Gastroesophageal sphincter (tissue), 4 donors: ENCODE results near the gene BST1. TPM values are rescaled to one million over a fixed set of nuclear protein-coding genes. Genes with fewer than 3 reads are reported as not detected.

Experiments used
- ATAC-seq: fragments of 150-250 bp; one replicate; pipeline ENCODE4 v1.9.1; 2016; ENCODE audit warnings: mild to moderate bottlenecking, moderate library complexity
- H3K27ac ChIP-seq, 4 donors: fragments of 200-600 bp; sonication (generic) in 3 of 4; 1 replicate in 3 of 4; 2 replicates in 1 of 4; pipeline ENCODE4 v1.5.1; 2016 to 2019
- H3K27me3 ChIP-seq: fragments of 200-600 bp; sonication (generic); one replicate; pipeline ENCODE4 v1.5.1; 2019
- H3K36me3 ChIP-seq, 2 donors: fragments of 200-600 bp; sonication (generic); one replicate each; pipeline ENCODE4 v1.5.1; 2019; ENCODE audit warnings: control low read depth in 1 of 2
- H3K4me1 ChIP-seq, 3 donors: fragments of 200-600 bp; sonication (generic); 1 replicate in 2 of 3; 2 replicates in 1 of 3; pipeline ENCODE4 v1.5.1; 2016 to 2019; ENCODE audit warnings: control low read depth in 2 of 3
- H3K4me3 ChIP-seq, 2 donors: fragments of 200-600 bp; sonication (generic); one replicate each; pipeline ENCODE4 v1.5.1; 2019; ENCODE audit warnings: mild to moderate bottlenecking in 1 of 2, moderate library complexity in 1 of 2
- H3K9me3 ChIP-seq, 3 donors: fragments of 200-600 bp; sonication (generic); one replicate each; pipeline ENCODE4 v1.5.1; 2017 to 2019; ENCODE audit warnings: control low read depth in 2 of 3
- CTCF ChIP-seq, 4 experiments: fragments of 200-600 bp in 2 of 4; fragments of 450-650 bp in 2 of 4; sonication (generic) in 1 of 4; IDR thresholded peaks; one replicate each; pipeline ENCODE4 v1.5.1; 2017 to 2019; ENCODE audit warnings: antibody characterized with exemption in 4 of 4, mild to moderate bottlenecking in 2 of 4, moderate library complexity in 2 of 4
- EP300 ChIP-seq: sonication (generic); formaldehyde crosslinking; IDR thresholded peaks from one replicate; pipeline ENCODE4 v1.6.1; 2017; ENCODE audit warnings: antibody characterized with exemption, mild to moderate bottlenecking
- POLR2A ChIP-seq, 2 donors: fragments of 450-650 bp; IDR thresholded peaks; one replicate each; pipeline ENCODE4 v1.6.1; 2017; ENCODE audit warnings: antibody characterized with exemption in 2 of 2, mild to moderate bottlenecking in 2 of 2, moderate library complexity in 1 of 2
- POLR2AphosphoS5 ChIP-seq: sonication (generic); formaldehyde crosslinking; IDR thresholded peaks from one replicate; pipeline ENCODE4 v1.6.1; 2017; ENCODE audit warnings: antibody characterized with exemption
- WGBS, 2 donors: methylation state at CpG; one replicate each; pipeline ENCODE4 v1.1.5; 2018; ENCODE audit warnings: low coverage in 1 of 2; 5-methylcytosine and 5-hydroxymethylcytosine counted together
- total RNA-seq, 4 donors: library from RNA; depleted of rRNA; stranded (reverse); fragments of >200 nt; gene quantifications; one replicate each; pipeline ENCODE4 v1.1.0, GENCODE V29; 2016

The BST1 gene
- total RNA-seq, 4 donors from 2014 or later: 0.62 to 9.3 (median 3.3) TPM

DNA sequence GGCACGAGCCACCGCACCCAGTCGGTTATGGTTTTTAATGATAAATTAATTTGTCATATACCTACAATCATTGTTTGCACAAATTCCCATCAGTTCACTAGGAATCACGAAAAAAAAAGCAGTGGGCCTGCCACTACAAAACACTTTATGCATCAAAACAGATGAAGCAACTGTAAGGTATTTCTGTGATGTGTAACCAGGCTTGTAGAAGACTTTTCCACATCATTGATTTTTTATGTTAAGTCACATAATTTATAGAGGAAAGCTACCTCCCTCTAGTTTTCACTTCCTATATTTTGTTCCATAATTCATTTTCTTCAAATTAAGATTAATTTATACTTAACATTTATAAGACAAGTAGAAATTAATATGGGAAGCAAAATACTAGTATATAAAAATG lies 27.9 kb upstream of the BST1 start:
- H3K9me3 ChIP-seq: no peaks in the 10 kb centered on the region
- TF ChIP-seq CTCF (IDR thresholded peaks at IDR 0.05): no peak
- TF ChIP-seq EP300: no peak
- no peak for TF ChIP-seq POLR2A (IDR thresholded peaks at IDR 0.05)
- no peak for TF ChIP-seq POLR2AphosphoS5
- no peak for ATAC-seq
- H3K27ac ChIP-seq: no peak overlapping the region
- no peak overlapping the region for H3K4me3 ChIP-seq
- H3K36me3 ChIP-seq: no peaks in the 10 kb centered on the region
- H3K27me3 ChIP-seq: no peaks in the 10 kb centered on the region
- H3K4me1 ChIP-seq: no peaks in the 10 kb centered on the region
- WGBS, 2 donors: 91 to 95% methylated on average over 4 of the region's 4 CpGs

DNA sequence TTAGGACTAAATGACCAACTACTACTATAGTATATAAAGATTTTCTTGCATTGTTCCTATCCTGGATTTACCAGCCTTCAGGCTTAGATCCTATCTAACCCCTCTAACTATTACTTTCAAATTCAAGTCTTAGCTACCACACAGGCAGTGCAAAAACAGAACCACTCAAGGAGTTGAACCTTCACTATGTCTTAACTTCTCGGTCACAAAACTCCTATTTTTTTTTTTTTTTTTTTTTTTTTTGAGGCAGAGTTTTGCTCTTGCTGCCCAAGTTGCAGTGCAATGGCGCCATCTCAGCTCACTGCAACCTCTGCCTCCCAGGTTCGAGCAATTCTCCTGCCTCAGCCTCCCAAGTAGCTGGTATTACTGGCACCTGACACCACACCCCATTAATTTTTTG lies 27.5 kb upstream of the BST1 start:
- Histone ChIP-seq H3K9me3 (no peaks in the 10 kb centered on the region), H3K27ac (no peak overlapping the region), H3K4me3 (no peak overlapping the region), H3K27me3 (no peaks in the 10 kb centered on the region), H3K36me3 (no peaks in the 10 kb centered on the region), H3K4me1 (no peaks in the 10 kb centered on the region)
- TF ChIP-seq EP300: no peak
- no peak for ATAC-seq
- 78 to 90% methylated on average over 3 of the region's 3 CpGs for WGBS, 2 donors

- no peak for ATAC-seq
- Histone ChIP-seq H3K36me3 (no peaks in the 10 kb centered on the region), H3K27ac (no peak overlapping the region), H3K27me3 (no peaks in the 10 kb centered on the region), H3K4me1 (peaks cover 0 to 2% (median under 1%) of the 10 kb centered on the region in 3 donors), H3K4me3 (no peak overlapping the region), H3K9me3 (no peaks in the 10 kb centered on the region)
- no peak for TF ChIP-seq POLR2AphosphoS5
- no peak for TF ChIP-seq EP300
- TF ChIP-seq CTCF (IDR thresholded peaks at IDR 0.05): no peak
- no peak for TF ChIP-seq POLR2A (IDR thresholded peaks at IDR 0.05)
- WGBS, 2 donors: 83 to 90% methylated on average over 1 of the region's 1 CpG
These were observed 26.8 kb upstream of the BST1 start for GRCh38 chr4:15676039-15676438.

DNA sequence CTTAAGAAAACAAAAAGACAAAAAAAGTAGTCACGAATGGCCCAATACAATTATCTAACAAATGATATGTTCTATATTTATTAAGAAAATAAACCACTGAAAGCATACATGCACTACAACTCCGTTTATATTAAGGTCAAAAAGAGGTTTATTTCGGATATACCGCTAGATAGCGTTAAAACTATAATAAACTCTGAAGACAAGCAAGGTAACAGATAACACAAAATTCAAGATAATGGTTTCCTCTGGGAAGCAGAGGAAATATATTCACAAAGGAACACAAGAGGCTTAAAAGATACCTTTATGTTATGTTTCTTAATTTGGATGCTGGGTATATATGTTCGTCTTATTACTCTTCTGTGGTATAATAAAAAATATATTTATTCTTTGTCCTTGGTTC lies 26.0 kb upstream of the BST1 start:
- Histone ChIP-seq H3K4me1 (peaks cover 0 to 6% (median 4%) of the 10 kb centered on the region in 3 donors), H3K4me3 (no peak overlapping the region), H3K9me3 (no peaks in the 10 kb centered on the region), H3K27me3 (no peaks in the 10 kb centered on the region), H3K27ac (no peak overlapping the region), H3K36me3 (no peaks in the 10 kb centered on the region)
- 86 to 96% methylated on average over 6 of the region's 6 CpGs for WGBS, 2 donors
- ATAC-seq: no peak
- TF ChIP-seq POLR2AphosphoS5 (no peak), POLR2A (IDR thresholded peaks at IDR 0.05) (no peak), CTCF (IDR thresholded peaks at IDR 0.05) (no peak), EP300 (no peak)

DNA sequence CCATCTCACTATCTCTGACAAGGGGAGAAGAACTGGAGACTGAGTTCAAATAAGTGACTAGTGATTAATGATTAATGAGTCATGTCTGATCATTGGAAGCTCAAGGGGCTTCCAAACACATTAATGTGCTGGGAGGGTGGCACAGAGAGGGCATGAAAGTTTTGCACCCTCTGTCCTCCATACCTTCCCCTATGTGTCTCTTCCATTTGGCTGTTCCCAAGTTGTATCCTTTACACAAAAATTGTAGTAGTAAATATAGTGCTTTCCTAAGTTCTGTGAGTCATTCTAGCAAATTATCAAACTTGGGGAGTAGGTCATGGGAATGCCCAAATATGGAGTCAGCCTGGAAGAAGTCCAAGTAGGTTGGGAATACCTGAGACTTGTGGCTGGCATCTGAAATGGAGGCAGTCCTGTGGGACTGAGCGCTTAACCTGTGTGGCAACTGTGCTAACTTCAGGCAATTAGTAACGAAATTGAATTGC lies 25.3 kb upstream of the BST1 start:
- H3K27ac ChIP-seq: no peak overlapping the region
- no peak for ATAC-seq
- no peaks in the 10 kb centered on the region for H3K36me3 ChIP-seq
- H3K9me3 ChIP-seq: no peaks in the 10 kb centered on the region
- TF ChIP-seq CTCF (IDR thresholded peaks at IDR 0.05): no peak
- H3K4me1 ChIP-seq: peaks cover 3 to 10% (median 4%) of the 10 kb centered on the region in 3 donors
- no peaks in the 10 kb centered on the region for H3K27me3 ChIP-seq
- no peak overlapping the region for H3K4me3 ChIP-seq
- WGBS, 2 donors: 100% methylated on average over 2 of the region's 2 CpGs; no CpG with 5 or more reads in 1 of the 2 donors
